Measurements from ENCODE around the gene CARHSP1. TPM values are rescaled to one million over a fixed set of nuclear protein-coding genes. Genes with fewer than 3 reads are reported as not detected.

The CARHSP1 gene
- total RNA-seq, 1 experiment from 2014 or later: 104 TPM

GRCh38 chr16:8887952-8888560 lies 19.2 kb upstream of the CARHSP1 start:
- Mint-ChIP-seq H3K9me3 (ENCODE audit: low read depth, unreplicated experiment) (no peaks in the 10 kb centered on the region), H3K4me3 (ENCODE audit: low read depth, unreplicated experiment) (no peak overlapping the region), H3K36me3 (ENCODE audit: insufficient read depth, unreplicated experiment) (peaks cover 57% of the 10 kb centered on the region), H3K4me1 (ENCODE audit: low read depth, unreplicated experiment) (peaks cover 28% of the 10 kb centered on the region), H3K27ac (ENCODE audit: unreplicated experiment) (no peak overlapping the region), H3K27me3 (ENCODE audit: unreplicated experiment) (no peaks in the 10 kb centered on the region)
- TF ChIP-seq CTCF (IDR thresholded peaks at IDR 0.05; ENCODE audit: unreplicated experiment): no peak
- no peak for DNase-seq
- BruUV-seq (replicated peaks): no TSS peak
- CTCF ChIA-PET: no interaction called here
- intact Hi-C loops (cut with micrococcal nuclease; ENCODE audit: unreplicated experiment): no loop called here

DNA sequence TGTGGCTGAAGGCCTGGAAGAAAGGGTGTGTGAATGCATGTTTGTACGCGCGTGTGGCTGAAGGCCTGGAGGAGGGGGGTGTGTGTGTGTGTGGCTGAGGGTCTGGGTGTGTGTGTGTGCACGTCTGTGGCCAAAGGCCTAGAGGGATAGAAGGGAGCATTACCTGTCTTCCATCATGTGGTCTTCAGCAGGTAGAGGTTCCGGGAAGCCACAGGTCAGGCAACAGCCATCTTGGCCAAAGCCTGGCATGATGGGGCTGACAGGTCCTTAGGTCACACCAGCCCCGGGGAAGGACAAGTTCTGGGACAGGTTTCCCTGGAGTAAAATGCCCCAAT lies 18.6 kb upstream of the CARHSP1 start:
- Mint-ChIP-seq H3K36me3 (ENCODE audit: insufficient read depth, unreplicated experiment) (peaks cover 52% of the 10 kb centered on the region), H3K4me1 (ENCODE audit: low read depth, unreplicated experiment) (peaks cover 28% of the 10 kb centered on the region)
- CTCF ChIA-PET: no interaction called here

GRCh38 chr16:8886593-8887430 lies 18.0 kb upstream of the CARHSP1 start:
- DNase-seq: no peak
- no TSS peak for BruUV-seq (replicated peaks)
- CTCF ChIA-PET: interaction anchor here (0.8 to 2.3 kb wide), 4 partner anchors 23 to 145 kb away, joined by 3 to 7 read pairs (median 4); no protein-coding TSS in a partner anchor
- Mint-ChIP-seq H3K9me3 (ENCODE audit: low read depth, unreplicated experiment) (no peaks in the 10 kb centered on the region), H3K4me3 (ENCODE audit: low read depth, unreplicated experiment) (no peak overlapping the region), H3K4me1 (ENCODE audit: low read depth, unreplicated experiment) (peaks cover 28% of the 10 kb centered on the region), H3K36me3 (ENCODE audit: insufficient read depth, unreplicated experiment) (peaks cover 47% of the 10 kb centered on the region), H3K27me3 (ENCODE audit: unreplicated experiment) (no peaks in the 10 kb centered on the region), H3K27ac (ENCODE audit: unreplicated experiment) (peak overlapping the region; percentile 58)
- no peak for TF ChIP-seq CTCF (IDR thresholded peaks at IDR 0.05; ENCODE audit: unreplicated experiment)
- intact Hi-C loops (cut with micrococcal nuclease; ENCODE audit: unreplicated experiment): no loop called here

More for the DNA sequence above, 18.6 kb upstream of the CARHSP1 start:
- Mint-ChIP-seq H3K27me3 (ENCODE audit: unreplicated experiment) (no peaks in the 10 kb centered on the region), H3K9me3 (ENCODE audit: low read depth, unreplicated experiment) (no peaks in the 10 kb centered on the region), H3K27ac (ENCODE audit: unreplicated experiment) (no peak overlapping the region), H3K4me3 (ENCODE audit: low read depth, unreplicated experiment) (no peak overlapping the region)
- TF ChIP-seq CTCF (IDR thresholded peaks at IDR 0.05; ENCODE audit: unreplicated experiment): no peak
- intact Hi-C loops (cut with micrococcal nuclease; ENCODE audit: unreplicated experiment): no loop called here
- no TSS peak for BruUV-seq (replicated peaks)
- no peak for DNase-seq

GRCh38 chr16:8885674-8886592 lies 17.1 kb upstream of the CARHSP1 start:
- BruUV-seq (replicated peaks): no TSS peak
- H3K27ac Mint-ChIP-seq (ENCODE audit: unreplicated experiment): peak overlapping the region; percentile 58
- peaks cover 42% of the 10 kb centered on the region for H3K36me3 Mint-ChIP-seq (ENCODE audit: insufficient read depth, unreplicated experiment)
- H3K4me1 Mint-ChIP-seq (ENCODE audit: low read depth, unreplicated experiment): peaks cover 28% of the 10 kb centered on the region
- CTCF ChIA-PET: interaction anchor here (0.8 to 2.5 kb wide), 6 partner anchors 22 to 279 kb away, joined by 3 to 8 read pairs (median 5); no protein-coding TSS in a partner anchor
- no peaks in the 10 kb centered on the region for H3K27me3 Mint-ChIP-seq (ENCODE audit: unreplicated experiment)
- peak; percentile 36 for DNase-seq
- no peak overlapping the region for H3K4me3 Mint-ChIP-seq (ENCODE audit: low read depth, unreplicated experiment)
- TF ChIP-seq CTCF (IDR thresholded peaks at IDR 0.05; ENCODE audit: unreplicated experiment): peak; percentile 20
- intact Hi-C loops (cut with micrococcal nuclease; ENCODE audit: unreplicated experiment): no loop called here
- no peaks in the 10 kb centered on the region for H3K9me3 Mint-ChIP-seq (ENCODE audit: low read depth, unreplicated experiment)
